Measurements from ENCODE around the gene OXTR.

OXTR gene

GRCh38 chr3:8769088-8769822 is at the start of gene OXTR:
TSS of gene OXTR (minus strand) at chr3:8769613. CDS start at chr3:8768187, 1,426 bp downstream.
- TF ChIP-seq CTCF (conservative IDR thresholded peaks at IDR 0.05; ENCODE audit: low read depth, low read length): peak; percentile 93
- peak within 1 kb of the TSS; percentile 74 for H3K4me3 ChIP-seq (ENCODE audit: low read length)

GRCh38 chr3:8817486-8817885 is 48.1 kb upstream of the OXTR start:
- no peak for DNase-seq (ENCODE audit: low read depth)
- TF ChIP-seq CTCF (conservative IDR thresholded peaks at IDR 0.05; ENCODE audit: low read depth, low read length): no peak
- no peak overlapping the region for H3K4me3 ChIP-seq (ENCODE audit: low read length)

More at GRCh38 chr3:8769088-8769822, at the start of gene OXTR:
- no peak for DNase-seq (ENCODE audit: low read depth)

GRCh38 chr3:8816106-8816505 is 46.7 kb upstream of the OXTR start:
- no peak for TF ChIP-seq CTCF (conservative IDR thresholded peaks at IDR 0.05; ENCODE audit: low read depth, low read length)
- H3K4me3 ChIP-seq (ENCODE audit: low read length): no peak overlapping the region
- no peak for DNase-seq (ENCODE audit: low read depth)

GRCh38 chr3:8813411-8813810 is 44.0 kb upstream of the OXTR start:
- no peak overlapping the region for H3K4me3 ChIP-seq (ENCODE audit: low read length)
- DNase-seq (ENCODE audit: low read depth): no peak
- no peak for TF ChIP-seq CTCF (conservative IDR thresholded peaks at IDR 0.05; ENCODE audit: low read depth, low read length)

- no peak overlapping the region for H3K4me3 ChIP-seq (ENCODE audit: low read length)
- no peak for TF ChIP-seq CTCF (conservative IDR thresholded peaks at IDR 0.05; ENCODE audit: low read depth, low read length)
- no peak for DNase-seq (ENCODE audit: low read depth)
Observed at GRCh38 chr3:8810561-8810960, 41.1 kb upstream of the OXTR start.

GRCh38 chr3:8805774-8806173 is 36.4 kb upstream of the OXTR start:
- no peak overlapping the region for H3K4me3 ChIP-seq (ENCODE audit: low read length)
- no peak for TF ChIP-seq CTCF (conservative IDR thresholded peaks at IDR 0.05; ENCODE audit: low read depth, low read length)
- DNase-seq (ENCODE audit: low read depth): no peak

GRCh38 chr3:8802256-8802655 is 32.8 kb upstream of the OXTR start:
- no peak for TF ChIP-seq CTCF (conservative IDR thresholded peaks at IDR 0.05; ENCODE audit: low read depth, low read length)
- no peak for DNase-seq (ENCODE audit: low read depth)
- no peak overlapping the region for H3K4me3 ChIP-seq (ENCODE audit: low read length)

All from retinal pigment epithelial cell (primary cell).